HCT116 (cell line): Measurements from ENCODE around the gene CTLA4. TPM values are rescaled to one million over a fixed set of nuclear protein-coding genes. Genes with fewer than 3 reads are reported as not detected.

Experiments
- ATAC-seq: fragments of 200-7000 bp; cut with Tn5 transposase; 2 replicates; pipeline ENCODE4 v1.9.1; 2020; ENCODE audit warnings: mild to moderate bottlenecking, moderate library complexity
- BruUV-seq: library from RNA; stranded (reverse); fragments of 400-500 nt; replicated peaks from 2 replicates; lab custom pipeline; 2021; lab: Mats Ljungman, UMichigan
- CTCF ChIA-PET: fragments of 300-600 bp; sonication (Branson Sonifier 250); formaldehyde crosslinking; loops from one replicate; lab custom pipeline; 2021; ENCODE audit warnings: antibody characterized with exemption; lab: Charles Lee
- POLR2A ChIA-PET: fragments of 300-600, 350-600 bp; sonication (Branson Sonifier 250); formaldehyde crosslinking; loops from one replicate; lab custom pipeline; 2021; ENCODE audit warnings: antibody characterized with exemption; lab: Charles Lee
- RAD21 ChIA-PET, 2 experiments: fragments of 300-600 bp; sonication (Branson Sonifier 250); formaldehyde crosslinking; loops; one replicate each; lab custom pipeline; 2023; ENCODE audit warnings: low total read pairs in 2 of 2; ENCODE audit not compliant: uncharacterized antibody in 2 of 2, unreplicated experiment in 2 of 2, low non-redundant PET in 1 of 2; lab: Charles Lee
- DNase-seq: peaks from one replicate; pipeline ENCODE4 v3.0.0-alpha.2; 2010; ENCODE audit warnings: low read depth, low spot score
- H2AFZ ChIP-seq: fragments of 200-600 bp; shearing (Covaris generic), sonication (generic); 2 replicates; pipeline ENCODE4 v1.6.1; 2017; ENCODE audit warnings: low read depth, mixed run types, mixed read lengths, antibody characterized with exemption, low read length; ENCODE audit not compliant: poor library complexity, severe bottlenecking
- H3K27ac ChIP-seq: 2 replicates; pipeline ENCODE4 v1.5.1; 2012; ENCODE audit warnings: low read depth, low read length
- H3K27me3 ChIP-seq: fragments of 200-600 bp; sonication (generic); 2 replicates; pipeline ENCODE4 v1.6.1; 2016; ENCODE audit warnings: mixed run types, low read length, mixed read lengths; ENCODE audit not compliant: insufficient read depth
- H3K36me3 ChIP-seq, 2 experiments: fragments of 200-500 bp in 1 of 2; fragments of 200-600 bp in 1 of 2; sonication (Bioruptor generic) in 1 of 2; sonication (generic) in 1 of 2; 2 replicates each; pipeline versions ENCODE4 v1.5.1 to v1.6.1; 2014 to 2016; ENCODE audit warnings: low read length in 2 of 2, inconsistent platforms in 1 of 2, mixed read lengths in 1 of 2, mixed run types in 1 of 2; ENCODE audit not compliant: insufficient read depth in 2 of 2, control insufficient read depth in 1 of 2
- H3K4me1 ChIP-seq, 2 experiments: fragments of 200-600 bp in 1 of 2; sonication (generic) in 1 of 2; 2 replicates each; pipeline versions ENCODE4 v1.5.1 to v1.6.1; 2012 to 2017; ENCODE audit warnings: low read length in 2 of 2, inconsistent platforms in 1 of 2, mild to moderate bottlenecking in 1 of 2, mixed read lengths in 1 of 2, mixed run types in 1 of 2, moderate library complexity in 1 of 2; ENCODE audit not compliant: insufficient read depth in 2 of 2, control insufficient read depth in 1 of 2
- H3K4me2 ChIP-seq: fragments of 200-600 bp; sonication (generic); 2 replicates; pipeline ENCODE4 v1.6.1; 2017; ENCODE audit warnings: mixed run types, low read length, mixed read lengths
- H3K4me3 ChIP-seq, 2 experiments: fragments of 200-600 bp in 1 of 2; sonication (generic) in 1 of 2; replicated peaks in 1 of 2; 2 replicates each; pipeline ENCODE4 v1.5.1; 2011 to 2016; ENCODE audit warnings: low read length in 2 of 2, control low read depth in 1 of 2, low read depth in 1 of 2, mild to moderate bottlenecking in 1 of 2, mixed read lengths in 1 of 2, mixed run types in 1 of 2
- H3K79me2 ChIP-seq: fragments of 200-600 bp; sonication (generic); 2 replicates; pipeline ENCODE4 v1.6.1; 2017; ENCODE audit warnings: mild to moderate bottlenecking, mixed run types, low read length, moderate library complexity, mixed read lengths; ENCODE audit not compliant: insufficient read depth
- H3K9ac ChIP-seq: fragments of 200-600 bp; sonication (generic); 2 replicates; pipeline ENCODE4 v1.6.1; 2016; ENCODE audit warnings: low read length, mixed read lengths
- H3K9me2 ChIP-seq: fragments of 200-600 bp; sonication (generic), shearing (Covaris generic); 2 replicates; pipeline ENCODE4 v1.6.1; 2017; ENCODE audit warnings: mixed run types, mild to moderate bottlenecking, moderate library complexity; ENCODE audit not compliant: insufficient read depth
- H3K9me3 ChIP-seq, 2 experiments: fragments of 200-500 bp in 1 of 2; fragments of 200-600 bp in 1 of 2; sonication (Bioruptor generic) in 1 of 2; sonication (generic) in 1 of 2; 2 replicates each; pipeline ENCODE4 v1.6.1; 2014 to 2017; ENCODE audit warnings: low read length in 2 of 2, mixed read lengths in 2 of 2, inconsistent platforms in 1 of 2, low read depth in 1 of 2, mild to moderate bottlenecking in 1 of 2, mixed run types in 1 of 2, moderate library complexity in 1 of 2; ENCODE audit not compliant: control insufficient read depth in 1 of 2, insufficient read depth in 1 of 2
- H4K20me1 ChIP-seq: fragments of 200-600 bp; sonication (generic), shearing (Covaris generic); 2 replicates; pipeline ENCODE4 v1.6.1; 2017; ENCODE audit warnings: mixed run types, mild to moderate bottlenecking, moderate library complexity; ENCODE audit not compliant: insufficient read depth
- CBX3 ChIP-seq: IDR thresholded peaks from 2 replicates; pipeline ENCODE4 v1.6.1; 2012; ENCODE audit warnings: low read depth
- EGR1 ChIP-seq: IDR thresholded peaks from 2 replicates; pipeline ENCODE4 v1.6.1; 2012; ENCODE audit warnings: low read depth
- ELF1 ChIP-seq: IDR thresholded peaks from 2 replicates; pipeline ENCODE4 v1.6.1; 2012; ENCODE audit warnings: low read depth, borderline replicate concordance
- EZH2 ChIP-seq: fragments of 200-600 bp; sonication (generic); IDR thresholded peaks from 2 replicates; pipeline ENCODE4 v1.6.1; 2017; ENCODE audit warnings: antibody characterized with exemption, mixed run types
- EZH2phosphoT487 ChIP-seq: fragments of 200-600 bp; IDR thresholded peaks from 2 replicates; pipeline ENCODE4 v1.6.1; 2018; ENCODE audit warnings: antibody characterized with exemption, borderline replicate concordance
- FOSL1 ChIP-seq: IDR thresholded peaks from 2 replicates; pipeline ENCODE4 v1.6.1; 2012; ENCODE audit warnings: low read depth
- MAX ChIP-seq: IDR thresholded peaks from 2 replicates; pipeline ENCODE4 v1.6.1; 2012
- POLR2A ChIP-seq: IDR thresholded peaks from 2 replicates; pipeline ENCODE4 v1.7.0; 2011; ENCODE audit warnings: borderline replicate concordance; ENCODE audit not compliant: insufficient read depth, insufficient read length; ENCODE audit errors: extremely low read depth
- POLR2AphosphoS5 ChIP-seq: IDR thresholded peaks from 2 replicates; pipeline ENCODE4 v1.6.1; 2011; ENCODE audit warnings: mild to moderate bottlenecking, low read depth, low read length, moderate library complexity
- RAD21 ChIP-seq: IDR thresholded peaks from 2 replicates; pipeline ENCODE4 v1.6.1; 2012; ENCODE audit warnings: low read depth, mild to moderate bottlenecking
- REST ChIP-seq: IDR thresholded peaks from 2 replicates; pipeline ENCODE4 v1.6.1; 2012; ENCODE audit warnings: low read depth
- SIN3A ChIP-seq: IDR thresholded peaks from 2 replicates; pipeline ENCODE4 v1.6.1; 2012; ENCODE audit warnings: low read depth
- SRF ChIP-seq: IDR thresholded peaks from 2 replicates; pipeline ENCODE4 v1.6.1; 2012; ENCODE audit warnings: low read depth
- TCF7L2 ChIP-seq: IDR thresholded peaks from 2 replicates; pipeline ENCODE4 v1.7.0; 2011; ENCODE audit warnings: borderline replicate concordance, inconsistent platforms; ENCODE audit not compliant: insufficient read depth, insufficient read length; ENCODE audit errors: extremely low read depth
- ZFX ChIP-seq: fragments of 450-650 bp; IDR thresholded peaks from 2 replicates; pipeline ENCODE4 v1.6.1; 2017
- ZNF274 ChIP-seq: fragments of 200-500 bp; sonication (Bioruptor generic); IDR thresholded peaks from 2 replicates; pipeline ENCODE4 v1.6.1; 2014; ENCODE audit warnings: mild to moderate bottlenecking, low read depth, low read length, inconsistent platforms
- intact Hi-C: fragments of 100-400 bp; cut with micrococcal nuclease; formaldehyde crosslinking; loops from 2 replicates; pipeline ENCODE4 v1.10.0; 2022
- total RNA-seq: library from RNA; stranded (reverse); gene quantifications from one replicate; pipeline ENCODE4 v1.2.1, GENCODE V29; 2021; ENCODE audit not compliant: unreplicated experiment

The CTLA4 gene
- total RNA-seq, 1 experiment from 2014 or later, result 0.37 TPM

- H3K27ac ChIP-seq, result no peak overlapping the region
- H3K4me1 ChIP-seq, result no peaks in the 10 kb centered on the region
- H3K4me2 ChIP-seq, result no peak overlapping the region
- no peaks in the 10 kb centered on the region for H3K9me3 ChIP-seq
- TF ChIP-seq ZFX (no peak), ELF1 (no peak), ZNF274 (no peak), FOSL1 (no peak), EZH2 (no peak), RAD21 (no peak), EZH2phosphoT487 (no peak), REST (no peak), SIN3A (no peak), SRF (no peak), POLR2AphosphoS5 (no peak), CBX3 (no peak), POLR2A (no peak), EGR1 (no peak), TCF7L2 (no peak), MAX (no peak)
- RAD21 ChIA-PET, result no interaction called here
- H3K9me2 ChIP-seq, result no peaks in the 10 kb centered on the region
- H3K9ac ChIP-seq, result no peak overlapping the region
- DNase-seq, result no peak
- H4K20me1 ChIP-seq, result no peaks in the 10 kb centered on the region
- POLR2A ChIA-PET, result no interaction called here
- no peaks in the 10 kb centered on the region for H3K36me3 ChIP-seq
- H2AFZ ChIP-seq, result no peak overlapping the region
- H3K4me3 ChIP-seq, result no peak overlapping the region
- H3K79me2 ChIP-seq, result no peaks in the 10 kb centered on the region
- ATAC-seq, result 0 out of 2 replicates have a peak, but pooled peaks have one; percentile 49
- no peaks in the 10 kb centered on the region for H3K27me3 ChIP-seq
- CTCF ChIA-PET, result no interaction called here
- no TSS peak for BruUV-seq
- intact Hi-C loops, result no loop called here
Measured at GRCh38 chr2:203913947-203914346, 46.4 kb downstream of the CTLA4 start.
